ENCODE results near the gene CCDC171. TPM values are rescaled to one million over a fixed set of nuclear protein-coding genes. Genes with fewer than 3 reads are reported as not detected.

CCDC171 gene
- total RNA-seq, 4 donors from 2014 or later, result 6.2 to 9.6 (median 7.8) TPM

DNA sequence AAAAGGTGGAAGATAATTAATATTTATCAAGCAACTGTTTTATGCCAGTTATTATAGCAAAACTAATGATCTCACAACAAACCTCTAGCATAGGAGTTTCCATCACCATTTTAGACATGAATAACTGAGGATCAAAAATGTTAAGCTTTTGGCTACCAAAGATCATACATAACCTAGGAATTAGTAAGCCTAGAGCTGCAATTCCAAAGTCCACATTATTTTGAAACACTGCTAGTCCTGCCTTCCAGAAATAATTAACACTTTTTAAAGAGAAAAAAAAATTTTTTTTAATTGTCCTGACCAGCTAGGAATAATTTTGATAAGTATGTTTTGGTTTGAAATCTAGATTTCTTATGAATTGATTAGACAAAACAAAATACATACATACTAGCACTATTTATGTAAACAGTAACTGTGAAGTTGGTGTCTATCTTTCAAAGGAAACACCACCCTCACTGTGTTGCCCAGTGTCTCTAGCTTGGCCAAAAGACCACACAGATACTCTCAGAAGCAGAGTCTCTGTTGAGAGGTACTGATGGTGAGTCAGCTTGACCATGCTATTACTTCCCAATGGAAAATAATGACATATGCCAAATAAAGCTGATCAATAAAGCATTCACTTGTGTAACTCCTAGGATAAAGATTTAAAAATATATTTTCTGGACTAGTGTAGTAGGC, 422.4 kb downstream of the CCDC171 start:
- Histone ChIP-seq H3K4me1 (no peaks in the 10 kb centered on the region), H3K9me3 (no peaks in the 10 kb centered on the region), H3K27me3 (no peaks in the 10 kb centered on the region), H3K27ac (no peak overlapping the region), H3K36me3 (no peaks in the 10 kb centered on the region), H3K4me3 (replicated peaks in 1 of 3) (no peak overlapping the region)
- DNase-seq, result no peak
- intact Hi-C loops (cut with DNase I), result no loop called here
- TF ChIP-seq POLR2A (IDR thresholded peaks at IDR 0.05), result no peak
- TF ChIP-seq, protein P1, sequence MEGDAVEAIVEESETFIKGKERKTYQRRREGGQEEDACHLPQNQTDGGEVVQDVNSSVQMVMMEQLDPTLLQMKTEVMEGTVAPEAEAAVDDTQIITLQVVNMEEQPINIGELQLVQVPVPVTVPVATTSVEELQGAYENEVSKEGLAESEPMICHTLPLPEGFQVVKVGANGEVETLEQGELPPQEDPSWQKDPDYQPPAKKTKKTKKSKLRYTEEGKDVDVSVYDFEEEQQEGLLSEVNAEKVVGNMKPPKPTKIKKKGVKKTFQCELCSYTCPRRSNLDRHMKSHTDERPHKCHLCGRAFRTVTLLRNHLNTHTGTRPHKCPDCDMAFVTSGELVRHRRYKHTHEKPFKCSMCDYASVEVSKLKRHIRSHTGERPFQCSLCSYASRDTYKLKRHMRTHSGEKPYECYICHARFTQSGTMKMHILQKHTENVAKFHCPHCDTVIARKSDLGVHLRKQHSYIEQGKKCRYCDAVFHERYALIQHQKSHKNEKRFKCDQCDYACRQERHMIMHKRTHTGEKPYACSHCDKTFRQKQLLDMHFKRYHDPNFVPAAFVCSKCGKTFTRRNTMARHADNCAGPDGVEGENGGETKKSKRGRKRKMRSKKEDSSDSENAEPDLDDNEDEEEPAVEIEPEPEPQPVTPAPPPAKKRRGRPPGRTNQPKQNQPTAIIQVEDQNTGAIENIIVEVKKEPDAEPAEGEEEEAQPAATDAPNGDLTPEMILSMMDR (IDR thresholded peaks at IDR 0.05), result no peak

DNA sequence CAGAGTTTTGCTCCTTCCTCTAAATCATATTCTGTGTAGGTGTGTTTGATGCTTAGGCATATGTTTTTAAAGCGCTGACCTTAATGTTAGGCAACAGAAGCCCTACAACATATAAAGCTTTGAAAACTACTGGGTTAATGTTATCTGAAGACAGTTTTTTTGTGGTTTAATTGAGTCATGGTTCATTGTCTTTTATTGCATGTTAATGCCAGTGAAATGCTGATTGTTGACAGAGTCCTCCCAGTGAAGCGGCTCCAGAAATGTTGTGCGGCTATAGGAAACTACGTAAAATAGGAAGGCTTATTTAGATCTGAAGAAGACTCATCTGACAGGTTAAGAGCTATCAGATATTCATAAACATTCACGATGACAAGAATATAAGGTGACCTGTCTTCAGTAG, 424.6 kb downstream of the CCDC171 start:
- no peak for DNase-seq
- Histone ChIP-seq H3K4me3 (replicated peaks in 1 of 3) (no peak overlapping the region), H3K36me3 (no peaks in the 10 kb centered on the region), H3K27ac (no peak overlapping the region), H3K9me3 (no peaks in the 10 kb centered on the region), H3K27me3 (no peaks in the 10 kb centered on the region), H3K4me1 (no peaks in the 10 kb centered on the region)
- WGBS, 2 donors, result 63 to 69% methylated on average over 5 of the region's 5 CpGs
- intact Hi-C loops (cut with DNase I), result no loop called here
- TF ChIP-seq POLR2A (IDR thresholded peaks at IDR 0.05), result no peak
- TF ChIP-seq, protein P1 (IDR thresholded peaks at IDR 0.05), result no peak

DNA sequence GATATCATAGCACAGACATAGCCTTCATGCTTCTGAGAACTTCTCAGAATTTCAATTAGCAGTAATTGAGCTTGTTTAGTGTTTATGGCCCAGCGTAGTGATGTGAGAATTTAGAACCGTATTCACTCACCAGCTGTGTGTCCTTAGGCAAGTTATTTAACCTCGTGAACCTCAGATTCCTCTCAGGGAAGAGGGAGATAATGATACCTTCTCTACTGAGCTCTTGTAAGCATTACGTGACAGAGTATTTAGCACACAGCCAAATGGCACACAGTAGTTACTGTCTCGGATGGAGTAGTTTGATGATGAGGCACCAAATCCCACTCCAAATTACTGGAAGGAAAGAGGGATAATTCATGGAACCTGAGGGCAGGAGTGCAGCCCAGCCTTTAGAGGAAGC, 429.3 kb downstream of the CCDC171 start:
- Histone ChIP-seq H3K4me1 (no peaks in the 10 kb centered on the region), H3K4me3 (replicated peaks in 1 of 3) (no peak overlapping the region), H3K9me3 (no peaks in the 10 kb centered on the region), H3K27ac (no peak overlapping the region), H3K27me3 (no peaks in the 10 kb centered on the region), H3K36me3 (no peaks in the 10 kb centered on the region)
- TF ChIP-seq, protein P1 (IDR thresholded peaks at IDR 0.05), result no peak
- no peak for TF ChIP-seq POLR2A (IDR thresholded peaks at IDR 0.05)
- DNase-seq, result no peak
- whole genome bisulfite sequencing, 2 donors, result 86 to 90% methylated on average over 5 of the region's 5 CpGs
- intact Hi-C loops (cut with DNase I), result no loop called here

DNA sequence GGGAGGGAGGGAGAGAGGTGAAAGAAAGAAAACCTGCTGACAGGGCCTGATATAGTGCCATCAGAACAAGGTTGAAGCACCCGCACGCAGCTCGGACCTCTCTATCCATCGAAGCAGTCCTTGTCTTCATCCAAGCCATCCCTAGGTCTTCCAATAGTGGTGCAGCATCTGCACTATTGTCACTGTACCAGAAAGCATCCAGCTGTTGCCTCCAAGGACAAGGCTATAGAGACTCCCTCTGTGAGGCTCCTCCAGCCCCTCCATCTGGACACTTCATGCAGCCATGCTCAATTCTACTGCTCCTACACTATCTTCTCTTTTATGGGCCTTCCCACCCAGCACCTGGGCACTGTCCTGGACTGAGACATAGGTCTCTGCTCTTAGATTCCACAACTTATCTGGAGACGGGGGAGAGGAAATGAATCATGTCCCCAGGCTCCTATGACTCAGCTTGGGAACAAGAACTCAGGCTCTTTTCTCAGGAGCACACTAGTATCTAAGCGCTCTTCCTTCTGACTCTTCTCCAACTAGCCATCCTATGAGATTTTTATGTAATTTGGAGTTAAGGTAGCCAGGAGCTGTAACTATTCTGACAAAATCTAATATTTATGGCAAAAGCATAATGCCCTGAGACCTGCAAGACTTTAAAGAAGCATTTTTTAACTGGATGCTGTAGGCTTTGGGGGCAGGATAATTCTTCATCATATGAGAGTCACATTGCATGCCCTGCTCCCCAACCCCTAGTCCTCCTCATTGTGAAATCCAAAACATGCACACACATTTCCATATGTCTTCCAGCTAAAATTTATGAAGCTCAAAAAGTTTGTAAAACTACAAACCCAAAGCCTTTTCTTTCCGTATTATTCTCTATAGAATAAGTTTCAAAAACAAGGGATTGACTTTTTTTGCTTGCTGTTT, 446.8 kb downstream of the CCDC171 start:
- TF ChIP-seq, protein P1 (IDR thresholded peaks at IDR 0.05), result no peak
- no peak for DNase-seq
- Histone ChIP-seq H3K9me3 (no peaks in the 10 kb centered on the region), H3K4me1 (no peaks in the 10 kb centered on the region), H3K4me3 (replicated peaks in 1 of 3) (no peak overlapping the region), H3K36me3 (no peaks in the 10 kb centered on the region), H3K27ac (no peak overlapping the region), H3K27me3 (no peaks in the 10 kb centered on the region)
- 87 to 89% methylated on average over 7 of the region's 7 CpGs for WGBS, 2 donors
- intact Hi-C loops (cut with DNase I), result no loop called here

DNA sequence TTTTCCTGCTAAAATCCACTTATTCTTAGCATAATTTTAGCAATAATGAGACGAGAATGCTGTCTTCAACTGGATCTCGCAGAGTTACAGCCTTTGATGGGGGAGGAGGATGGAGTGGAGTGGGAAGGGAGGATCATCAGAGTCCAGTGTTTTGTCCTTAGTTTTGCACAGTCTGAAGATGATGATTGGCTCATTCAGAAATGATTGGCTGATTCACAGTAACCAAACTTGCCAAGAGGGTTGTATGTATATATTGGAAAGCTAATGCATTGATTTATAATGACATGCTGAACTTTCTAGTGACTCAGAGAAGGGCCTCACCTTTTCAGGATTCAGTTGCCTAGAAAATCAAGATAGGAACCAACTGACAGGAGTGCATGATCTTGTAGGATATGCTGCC, 448.0 kb downstream of the CCDC171 start:
- WGBS, 2 donors, result 89 to 92% methylated on average over 2 of the region's 2 CpGs
- TF ChIP-seq POLR2A (IDR thresholded peaks at IDR 0.05), result no peak
- TF ChIP-seq, protein P1 (IDR thresholded peaks at IDR 0.05), result no peak
- H3K4me1 ChIP-seq, result no peaks in the 10 kb centered on the region
- H3K36me3 ChIP-seq, result no peaks in the 10 kb centered on the region
- H3K27me3 ChIP-seq, result no peaks in the 10 kb centered on the region
- H3K27ac ChIP-seq, result no peak overlapping the region
- no peaks in the 10 kb centered on the region for H3K9me3 ChIP-seq
- H3K4me3 ChIP-seq (replicated peaks in 1 of 3), result no peak overlapping the region
- no peak for DNase-seq
- intact Hi-C loops (cut with DNase I), result no loop called here

All from thyroid gland (tissue), 4 donors.